Activated T-cell treated with anti-CD3 and anti-CD28 coated beads, Interleukin-2, amount 50 U/mL, for 1 hour (primary cell): Measurements from ENCODE around the gene ITGB1BP1.

Experiments used
- DNase-seq: peaks from one replicate; pipeline ENCODE4 v3.0.0-alpha.2; 2020

The ITGB1BP1 gene

GRCh38 chr2:9375857-9376428, 47.4 kb downstream of the ITGB1BP1 start:
- DNase-seq = no peak

- DNase-seq = no peak
Observed at GRCh38 chr2:9374071-9374730, 49.1 kb downstream of the ITGB1BP1 start.

DNA sequence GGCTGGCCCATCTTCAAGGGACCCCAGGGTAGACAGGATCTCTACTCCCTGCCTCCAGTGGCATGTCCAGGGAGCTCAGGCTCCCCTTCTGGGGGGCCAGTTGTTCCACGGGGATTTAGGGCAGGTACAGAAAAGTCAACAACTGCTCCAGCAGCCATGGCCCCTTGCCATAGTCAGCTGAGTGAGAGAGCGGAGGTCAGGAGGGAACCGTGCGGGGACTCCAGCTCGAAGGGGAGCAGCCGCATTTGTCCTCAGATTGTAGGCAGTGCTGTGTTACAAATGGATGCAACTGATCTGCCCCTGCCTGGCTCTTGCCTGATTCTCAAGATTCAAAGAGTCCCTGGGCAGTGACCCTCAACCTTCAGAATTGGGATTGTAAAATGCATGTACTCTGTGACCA, 49.9 kb downstream of the ITGB1BP1 start:
- no peak for DNase-seq

DNA sequence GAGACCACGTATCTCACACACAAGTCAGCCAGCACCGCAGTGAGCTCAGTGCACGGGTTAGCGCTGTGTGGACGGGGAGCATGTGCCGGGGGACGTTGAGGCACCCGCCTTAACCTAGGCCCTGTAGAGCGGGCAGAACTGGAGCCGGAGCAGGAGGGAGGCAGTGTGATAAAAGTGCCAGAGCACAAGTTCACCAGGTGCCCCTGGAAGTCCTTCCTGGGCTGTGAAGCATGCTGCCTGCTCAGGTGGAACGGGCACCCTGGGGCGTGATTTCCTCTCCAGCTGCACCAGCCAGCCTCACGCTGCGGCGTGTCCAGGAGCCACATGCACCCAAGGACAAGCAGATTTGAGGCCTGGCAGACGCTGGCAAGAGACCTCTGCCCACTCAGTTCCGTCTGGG, 50.3 kb downstream of the ITGB1BP1 start:
- no peak for DNase-seq

GRCh38 chr2:9370746-9371145, 52.6 kb downstream of the ITGB1BP1 start:
- DNase-seq = no peak

DNA sequence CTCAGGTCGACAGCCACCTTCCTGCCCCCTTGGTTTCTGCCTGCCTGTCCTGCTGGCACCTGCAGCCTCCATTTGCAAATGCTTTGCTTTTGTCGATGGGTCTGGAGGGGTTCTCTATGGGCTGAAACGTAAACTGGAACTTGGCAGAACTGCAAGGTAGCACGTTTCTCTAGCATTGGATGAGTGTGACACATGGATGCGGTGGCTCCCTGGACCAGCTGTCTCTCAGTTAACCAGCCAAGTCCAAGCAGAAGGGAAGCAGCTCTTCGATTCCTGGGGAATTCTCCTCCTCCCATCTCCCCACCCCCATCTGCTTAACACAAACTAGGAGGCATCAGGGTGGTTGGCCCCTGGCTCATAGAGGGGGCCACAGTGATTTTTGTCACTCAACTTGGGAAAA, 57.3 kb downstream of the ITGB1BP1 start:
- no peak for DNase-seq

- no peak for DNase-seq
Observed at GRCh38 chr2:9365498-9366019, 57.8 kb downstream of the ITGB1BP1 start.

- DNase-seq = no peak
Observed at GRCh38 chr2:9364791-9365497, 58.4 kb downstream of the ITGB1BP1 start.

DNA sequence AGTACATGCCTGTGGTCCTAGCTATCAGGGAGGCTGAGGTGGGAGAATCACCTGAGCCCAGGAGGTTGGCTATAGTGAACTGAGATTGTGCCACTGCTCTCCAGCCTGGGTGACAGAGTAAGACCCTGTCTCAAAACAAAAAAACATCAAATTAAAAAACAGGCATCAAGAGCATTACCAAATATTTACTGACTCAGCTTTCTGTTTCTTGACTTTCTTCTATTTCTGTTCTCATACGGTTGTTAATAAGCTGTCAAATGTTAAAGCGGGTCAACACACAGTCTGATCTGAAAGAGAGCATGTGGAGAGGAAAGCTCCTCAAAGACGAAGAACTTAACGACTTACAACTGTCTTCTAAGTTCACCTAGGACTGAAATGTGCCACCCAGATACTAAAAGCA, 59.0 kb downstream of the ITGB1BP1 start:
- DNase-seq = no peak

GRCh38 chr2:9360701-9361100, 62.6 kb downstream of the ITGB1BP1 start:
- no peak for DNase-seq

DNA sequence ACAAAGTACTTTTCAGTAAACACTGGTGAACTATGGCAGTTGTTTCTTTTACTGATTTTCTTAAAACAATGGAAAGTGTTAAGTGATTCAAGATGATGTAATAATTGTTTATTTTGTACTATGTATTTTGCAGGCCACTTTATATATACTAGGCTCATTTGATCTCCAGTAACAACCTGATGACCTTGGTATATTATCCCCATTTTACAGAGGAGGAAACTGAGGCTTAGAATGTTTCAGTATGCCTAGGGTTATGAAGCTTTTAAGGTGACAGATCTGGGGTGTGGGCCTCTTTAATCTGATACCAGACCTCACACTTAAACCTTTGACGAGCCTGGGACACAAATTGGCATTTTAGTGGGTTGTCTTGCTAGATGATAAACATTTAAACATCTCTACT, 63.2 kb downstream of the ITGB1BP1 start:
- DNase-seq = no peak

- no peak for DNase-seq
Observed at GRCh38 chr2:9359463-9359862, 63.9 kb downstream of the ITGB1BP1 start.

DNA sequence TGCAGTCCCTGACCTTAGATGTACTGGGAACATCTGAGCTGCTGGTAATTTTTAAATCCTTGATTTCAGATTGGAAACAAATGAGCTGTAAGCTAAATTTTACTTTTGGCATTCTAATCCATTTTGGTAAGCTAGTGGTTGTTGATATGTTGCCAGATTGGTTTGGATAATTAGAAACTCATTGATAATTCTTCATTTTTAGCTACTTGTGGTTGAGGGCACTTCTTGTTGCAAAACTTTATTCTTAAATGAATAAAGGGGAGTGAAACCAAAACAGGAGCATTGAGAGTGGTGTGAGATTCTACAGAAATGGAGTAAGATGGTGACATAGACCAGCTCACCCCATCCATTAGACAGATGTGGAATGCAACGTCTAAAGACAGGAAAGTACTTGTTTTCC, 64.5 kb downstream of the ITGB1BP1 start:
- no peak for DNase-seq

- no peak for DNase-seq
Observed at GRCh38 chr2:9356261-9356660, 67.1 kb downstream of the ITGB1BP1 start.

- no peak for DNase-seq
Observed at GRCh38 chr2:9355716-9356115, 67.6 kb downstream of the ITGB1BP1 start.

- DNase-seq = no peak
Observed at GRCh38 chr2:9355270-9355669, 68.1 kb downstream of the ITGB1BP1 start.

DNA sequence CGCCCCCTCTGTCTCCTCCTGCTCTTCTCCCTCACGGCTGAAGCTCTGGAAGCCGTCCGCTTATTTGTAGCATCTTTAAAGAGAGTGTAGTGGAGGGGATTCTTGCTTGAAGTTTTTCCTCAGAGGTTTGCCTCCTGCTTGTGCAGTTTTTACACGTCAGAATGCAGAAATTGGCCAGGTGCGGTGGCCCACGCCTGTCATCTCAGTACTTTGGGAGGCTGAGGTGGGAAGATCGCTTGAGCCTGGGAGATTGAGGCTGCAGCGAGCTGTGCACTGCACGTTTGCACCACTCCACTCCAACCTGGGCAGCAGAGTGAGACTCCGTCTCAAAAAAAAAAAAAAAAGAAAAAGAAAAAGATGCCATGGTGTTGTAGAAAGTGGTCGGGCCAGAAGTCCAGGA, 69.0 kb downstream of the ITGB1BP1 start:
- DNase-seq = no peak
